ENCODE measurements around the gene CCK. TPM values are rescaled to one million over a fixed set of nuclear protein-coding genes. Genes with fewer than 3 reads are reported as not detected.

The CCK gene
- polyA plus RNA-seq, 1 experiment, result not detected

GRCh38 chr3:42301446-42302175 is 35.6 kb upstream of the CCK start:
- no peak overlapping the region for H3K4me3 ChIP-seq (ENCODE audit: low read depth, low read length)
- CTCF ChIA-PET, result no interaction called here
- POLR2A ChIA-PET, result no interaction called here
- no peaks in the 10 kb centered on the region for H3K36me3 ChIP-seq (ENCODE audit: control insufficient read depth, insufficient read depth, low read length)
- DNase-seq (ENCODE audit: low read depth), result no peak
- no peaks in the 10 kb centered on the region for H3K27me3 ChIP-seq (ENCODE audit: control insufficient read depth, insufficient read depth, low read length)
- TF ChIP-seq CTCF (IDR thresholded peaks at IDR 0.05; ENCODE audit: insufficient read depth, low read depth, low read length), result no peak

- CTCF ChIA-PET, result no interaction called here
These were observed 34.8 kb upstream of the CCK start for GRCh38 chr3:42300778-42301177.

GRCh38 chr3:42300013-42300412 is 34.0 kb upstream of the CCK start:
- ChIA-PET CTCF (no interaction called here), POLR2A (no interaction called here)
- Histone ChIP-seq H3K27me3 (ENCODE audit: control insufficient read depth, insufficient read depth, low read length) (no peaks in the 10 kb centered on the region), H3K4me3 (ENCODE audit: low read depth, low read length) (no peak overlapping the region), H3K36me3 (ENCODE audit: control insufficient read depth, insufficient read depth, low read length) (no peaks in the 10 kb centered on the region)
- no peak for DNase-seq (ENCODE audit: low read depth)
- no peak for TF ChIP-seq CTCF (IDR thresholded peaks at IDR 0.05; ENCODE audit: insufficient read depth, low read depth, low read length)

More at GRCh38 chr3:42300778-42301177, 34.8 kb upstream of the CCK start:
- DNase-seq (ENCODE audit: low read depth), result no peak
- no peak overlapping the region for H3K4me3 ChIP-seq (ENCODE audit: low read depth, low read length)
- POLR2A ChIA-PET, result no interaction called here
- no peaks in the 10 kb centered on the region for H3K27me3 ChIP-seq (ENCODE audit: control insufficient read depth, insufficient read depth, low read length)
- H3K36me3 ChIP-seq (ENCODE audit: control insufficient read depth, insufficient read depth, low read length), result no peaks in the 10 kb centered on the region
- TF ChIP-seq CTCF (IDR thresholded peaks at IDR 0.05; ENCODE audit: insufficient read depth, low read depth, low read length), result no peak

GRCh38 chr3:42298259-42298658 is 32.3 kb upstream of the CCK start:
- no peaks in the 10 kb centered on the region for H3K27me3 ChIP-seq (ENCODE audit: control insufficient read depth, insufficient read depth, low read length)
- H3K36me3 ChIP-seq (ENCODE audit: control insufficient read depth, insufficient read depth, low read length), result no peaks in the 10 kb centered on the region
- POLR2A ChIA-PET, result no interaction called here
- CTCF ChIA-PET, result no interaction called here
- DNase-seq (ENCODE audit: low read depth), result no peak
- TF ChIP-seq CTCF (IDR thresholded peaks at IDR 0.05; ENCODE audit: insufficient read depth, low read depth, low read length), result no peak
- H3K4me3 ChIP-seq (ENCODE audit: low read depth, low read length), result no peak overlapping the region

GRCh38 chr3:42292009-42292408 is 26.0 kb upstream of the CCK start:
- no peak overlapping the region for H3K4me3 ChIP-seq (ENCODE audit: low read depth, low read length)
- no peak for DNase-seq (ENCODE audit: low read depth)
- ChIA-PET POLR2A (no interaction called here), CTCF (no interaction called here)
- H3K27me3 ChIP-seq (ENCODE audit: control insufficient read depth, insufficient read depth, low read length), result no peaks in the 10 kb centered on the region
- H3K36me3 ChIP-seq (ENCODE audit: control insufficient read depth, insufficient read depth, low read length), result no peaks in the 10 kb centered on the region
- no peak for TF ChIP-seq CTCF (IDR thresholded peaks at IDR 0.05; ENCODE audit: insufficient read depth, low read depth, low read length)

Data from BJ (cell line).